GM10248 (cell line): ENCODE data around the gene SUB1.

Source experiments
- CTCF ChIA-PET: fragments of 300-600 bp; sonication (Branson Sonifier 250); formaldehyde crosslinking; extraction: SDS; loops from one replicate; lab custom pipeline; 2021; ENCODE audit warnings: antibody characterized with exemption; lab: Yijun Ruan, JAX
- POLR2A ChIA-PET: fragments of 350-650 bp; sonication (Branson Sonifier 250); formaldehyde crosslinking; extraction: SDS; loops from one replicate; lab custom pipeline; 2020; ENCODE audit warnings: antibody characterized with exemption; lab: Yijun Ruan, JAX
- DNase-seq: peaks from one replicate; pipeline ENCODE4 v3.0.0; 2012; ENCODE audit errors: extremely low spot score
- TF ChIP-seq, protein P1 (sequence below): IDR thresholded peaks from 2 replicates; pipeline ENCODE4 v1.5.1; 2012; ENCODE audit warnings: mild to moderate bottlenecking, low read depth; ENCODE audit errors: extremely low read depth, missing control alignments, control extremely low read depth

Gene SUB1

DNA sequence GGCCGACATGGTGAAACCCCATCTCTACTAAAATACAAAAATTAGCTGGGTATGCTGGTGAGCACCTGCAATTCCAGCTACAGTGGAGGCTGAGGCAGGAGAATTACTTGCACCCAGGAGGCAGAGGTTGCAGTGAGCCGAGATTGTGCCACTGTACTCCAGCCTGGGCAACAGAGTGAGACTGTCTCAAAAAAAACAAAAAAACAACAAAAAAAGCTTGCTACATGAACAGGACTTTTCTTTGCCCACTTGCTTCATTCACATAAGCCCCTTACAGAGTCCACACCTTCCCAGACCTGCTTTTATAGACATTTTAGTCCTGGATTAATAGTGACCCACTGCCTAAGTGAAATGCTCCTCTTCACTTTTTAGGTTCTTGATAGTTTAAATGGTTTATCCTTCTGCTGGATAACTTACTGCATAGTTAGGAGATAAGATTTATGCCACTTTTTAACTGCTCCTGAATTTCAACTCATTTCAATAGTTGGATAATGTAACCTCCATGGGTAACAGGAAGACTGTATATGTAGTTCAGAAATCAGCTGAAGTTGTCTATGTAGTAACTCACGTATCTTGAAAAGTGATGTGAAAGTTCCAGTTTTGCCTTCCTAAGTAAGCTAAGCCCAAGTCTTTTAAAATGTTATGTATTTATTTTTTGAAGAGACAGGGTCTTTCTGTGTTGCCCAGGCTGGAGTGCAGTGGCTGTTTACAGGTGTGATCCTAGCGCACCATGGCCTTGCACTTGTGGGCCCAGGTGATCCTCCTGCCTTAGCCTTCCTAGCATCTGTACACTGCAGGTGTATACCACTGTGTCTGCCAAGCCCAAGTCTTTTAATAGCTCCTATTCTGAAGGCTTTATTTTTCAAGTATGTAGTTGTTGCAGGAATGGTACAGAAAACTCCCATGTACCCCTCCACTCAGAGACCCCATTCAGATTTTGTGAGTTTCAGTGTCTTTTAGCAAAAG lies 19.7 kb downstream of the SUB1 start:
- POLR2A ChIA-PET: interaction anchor here (0.7 to 0.9 kb wide), 2 partner anchors 15 to 276 kb away, joined by 3 to 11 read pairs; no protein-coding TSS in a partner anchor
- DNase-seq: no peak
- TF ChIP-seq, protein P1, sequence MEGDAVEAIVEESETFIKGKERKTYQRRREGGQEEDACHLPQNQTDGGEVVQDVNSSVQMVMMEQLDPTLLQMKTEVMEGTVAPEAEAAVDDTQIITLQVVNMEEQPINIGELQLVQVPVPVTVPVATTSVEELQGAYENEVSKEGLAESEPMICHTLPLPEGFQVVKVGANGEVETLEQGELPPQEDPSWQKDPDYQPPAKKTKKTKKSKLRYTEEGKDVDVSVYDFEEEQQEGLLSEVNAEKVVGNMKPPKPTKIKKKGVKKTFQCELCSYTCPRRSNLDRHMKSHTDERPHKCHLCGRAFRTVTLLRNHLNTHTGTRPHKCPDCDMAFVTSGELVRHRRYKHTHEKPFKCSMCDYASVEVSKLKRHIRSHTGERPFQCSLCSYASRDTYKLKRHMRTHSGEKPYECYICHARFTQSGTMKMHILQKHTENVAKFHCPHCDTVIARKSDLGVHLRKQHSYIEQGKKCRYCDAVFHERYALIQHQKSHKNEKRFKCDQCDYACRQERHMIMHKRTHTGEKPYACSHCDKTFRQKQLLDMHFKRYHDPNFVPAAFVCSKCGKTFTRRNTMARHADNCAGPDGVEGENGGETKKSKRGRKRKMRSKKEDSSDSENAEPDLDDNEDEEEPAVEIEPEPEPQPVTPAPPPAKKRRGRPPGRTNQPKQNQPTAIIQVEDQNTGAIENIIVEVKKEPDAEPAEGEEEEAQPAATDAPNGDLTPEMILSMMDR: no peak
- CTCF ChIA-PET: interaction anchor here (1.7 kb wide), 1 partner anchor 15 kb away, joined by 11 read pairs; no protein-coding TSS in a partner anchor

DNA sequence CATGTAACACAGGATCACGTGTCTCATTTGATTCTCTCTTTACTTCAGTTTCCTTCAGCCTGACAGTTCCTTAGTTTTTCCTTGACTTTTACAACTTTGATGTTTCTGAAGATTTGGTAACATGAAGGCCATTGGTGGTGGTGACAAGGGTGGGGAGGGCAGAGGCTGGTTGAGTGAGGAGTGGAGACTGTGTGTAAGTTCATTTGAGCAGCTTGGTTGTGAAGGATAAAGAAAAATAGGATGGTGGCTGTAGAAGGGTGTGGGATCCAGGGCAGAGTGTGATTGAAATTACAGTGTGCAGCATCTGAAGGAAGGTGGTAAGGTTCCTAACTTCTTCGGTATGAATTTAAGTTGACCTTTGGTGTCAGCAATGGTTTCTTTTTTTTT lies 20.4 kb downstream of the SUB1 start:
- TF ChIP-seq, protein P1: no peak
- ChIA-PET POLR2A (interaction anchor here (0.9 kb wide), 1 partner anchor 276 kb away, joined by 11 read pairs; no protein-coding TSS in a partner anchor), CTCF (interaction anchor here (1.7 kb wide), 1 partner anchor 16 kb away, joined by 11 read pairs; no protein-coding TSS in a partner anchor)

DNA sequence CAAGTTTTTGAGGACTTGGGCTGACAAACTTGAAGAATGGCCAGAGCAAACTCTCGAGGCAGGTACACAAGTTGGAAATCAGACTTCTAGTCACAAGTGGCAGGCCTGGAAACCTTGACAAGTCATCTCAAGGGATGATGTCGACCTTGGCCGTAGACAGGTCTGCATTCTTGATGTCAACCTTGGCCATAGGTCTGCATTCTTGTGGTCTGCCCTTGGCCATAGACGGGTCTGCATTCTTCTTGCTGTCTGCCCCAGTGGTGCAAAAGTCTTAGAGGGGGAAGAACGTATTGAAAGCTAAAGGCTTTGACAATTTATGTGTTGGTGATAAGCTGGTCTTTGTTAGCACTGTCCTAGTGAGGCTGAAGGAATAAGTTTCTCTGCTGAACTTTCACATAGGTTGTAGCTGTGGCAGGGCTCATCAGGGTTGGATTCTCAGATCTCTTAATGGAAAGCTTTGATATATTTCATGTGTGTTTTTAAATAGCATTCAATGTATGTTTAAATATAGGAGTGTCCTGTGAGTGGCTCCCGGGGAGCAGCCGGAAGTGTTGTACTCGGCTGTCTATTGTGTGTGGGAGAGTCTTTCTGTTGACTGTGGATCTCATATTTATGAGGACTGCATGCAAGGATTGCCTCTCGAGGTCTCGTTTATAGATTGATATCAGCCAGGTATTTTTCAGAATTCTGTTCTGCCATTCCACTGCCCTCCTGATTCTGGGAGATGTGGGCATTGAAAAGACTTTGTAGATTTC lies 27.0 kb downstream of the SUB1 start:
- CTCF ChIA-PET: interaction anchor here (0.7 to 6.7 kb wide), 19 partner anchors 9 to 386 kb away, joined by 3 to 73 read pairs (median 3); no protein-coding TSS in a partner anchor
- POLR2A ChIA-PET: no interaction called here
- no peak for DNase-seq
- TF ChIP-seq, protein P1: no peak

More for the DNA sequence above, 20.4 kb downstream of the SUB1 start:
- DNase-seq: no peak

DNA sequence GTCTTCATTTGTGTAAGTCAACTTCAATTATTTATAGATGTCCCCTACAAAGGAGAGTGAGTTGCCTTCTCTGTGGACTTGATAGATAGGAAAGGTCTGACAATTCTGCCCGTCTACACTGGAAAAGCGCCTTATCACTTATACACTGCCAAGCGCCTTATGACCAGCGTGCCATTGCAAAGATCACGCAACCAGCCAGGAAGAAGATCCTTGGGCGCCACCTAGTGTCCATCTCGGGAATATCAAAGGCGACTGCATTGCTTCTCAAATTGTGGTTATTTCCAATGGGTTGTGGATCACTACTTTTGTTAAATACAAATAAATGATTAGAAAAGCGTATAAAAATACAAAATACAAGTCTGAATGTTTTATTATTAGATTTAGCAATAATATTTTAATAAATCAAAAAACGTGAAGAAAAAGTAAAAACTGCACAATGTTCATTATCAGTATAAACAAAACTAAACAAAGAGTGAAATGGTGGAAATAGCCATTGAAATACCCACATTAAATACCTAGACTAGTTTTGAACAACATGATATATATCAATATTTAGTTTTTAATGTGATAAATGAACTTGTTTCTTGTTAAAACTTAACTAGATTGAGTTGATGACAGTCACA lies 27.8 kb downstream of the SUB1 start:
- CTCF ChIA-PET: interaction anchor here (0.6 to 6.7 kb wide), 25 partner anchors 11 to 794 kb away, joined by 3 to 73 read pairs (median 3); partner anchors contain the start of gene SUB1
- TF ChIP-seq, protein P1: peak; percentile 81
- POLR2A ChIA-PET: no interaction called here
- DNase-seq: peak; percentile 81

DNA sequence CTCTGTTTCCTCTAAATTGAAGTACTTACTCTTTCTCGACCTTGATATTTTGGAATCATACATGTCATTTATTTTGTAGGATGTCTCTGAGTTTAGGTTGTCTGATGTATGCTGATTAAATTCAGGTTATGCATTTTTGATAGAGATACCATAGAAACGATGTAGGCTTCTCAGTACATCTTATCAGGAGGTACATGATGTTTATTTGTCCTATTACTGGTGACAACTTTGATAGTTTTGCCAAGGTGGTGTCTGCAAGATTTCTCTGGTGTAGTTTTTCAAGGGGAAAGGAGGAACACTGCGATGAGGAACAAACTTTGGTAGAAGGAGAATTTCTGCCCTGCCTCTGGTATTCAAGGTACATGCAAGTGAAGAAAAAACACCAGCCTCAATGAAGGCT lies 29.9 kb downstream of the SUB1 start:
- DNase-seq: no peak
- ChIA-PET POLR2A (no interaction called here), CTCF (interaction anchor here (4.6 to 6.7 kb wide), 2 partner anchors 126 to 383 kb away, joined by 48 to 73 read pairs; no protein-coding TSS in a partner anchor)
- TF ChIP-seq, protein P1: no peak
